ENCODE measurements around the gene MYLK2. TPM values are rescaled to one million over a fixed set of nuclear protein-coding genes. Genes with fewer than 3 reads are reported as not detected.

MYLK2 gene
- total and polyA plus RNA-seq, 2 donors (not counting 1 experiment from before 2014, with no cell fraction given) = under 0.01 TPM; not detected in 1

DNA sequence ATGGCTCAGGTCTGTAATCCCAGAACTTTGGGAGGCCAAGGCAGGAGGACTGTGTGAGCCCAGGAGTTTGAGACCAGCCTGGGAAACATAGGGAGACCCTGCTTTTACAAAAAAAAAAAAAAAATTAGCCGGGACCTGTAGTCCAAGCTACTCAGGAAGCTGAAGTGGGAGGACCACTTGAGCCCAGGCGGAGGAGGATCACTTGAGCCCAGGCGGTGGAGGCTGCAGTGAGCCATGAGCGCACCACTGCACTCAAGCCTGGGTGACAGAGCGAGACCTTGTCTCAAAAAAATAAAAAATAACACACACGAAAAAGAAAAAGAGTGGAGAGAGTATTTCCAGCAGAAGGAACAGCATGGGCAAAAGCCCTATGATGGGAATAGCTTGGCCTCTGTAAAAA, 53.2 kb downstream of the MYLK2 start:
- no peak overlapping the region for H3K4me2 ChIP-seq (ENCODE audit: extremely low read depth, insufficient read depth, low read length)
- H2AFZ ChIP-seq (ENCODE audit: low read length) = no peak overlapping the region
- no peak overlapping the region for H3K9ac ChIP-seq (ENCODE audit: insufficient read depth, low read length)
- no peak overlapping the region for H3K4me3 ChIP-seq (replicated peaks in 1 of 4; ENCODE audit: control extremely low read depth in 1 of 4, insufficient read depth in 1 of 4, low read depth in 3 of 4, low read length in 4 of 4)
- H3K4me1 ChIP-seq (ENCODE audit: control insufficient read depth, extremely low read depth, insufficient read depth, low read length) = no peaks in the 10 kb centered on the region
- H3K9me3 ChIP-seq (ENCODE audit: control insufficient read depth, insufficient read depth, low read depth, low read length) = no peaks in the 10 kb centered on the region
- no peaks in the 10 kb centered on the region for H3K79me2 ChIP-seq (ENCODE audit: control insufficient read depth, insufficient read depth, low read length)
- TF ChIP-seq EZH2 (IDR thresholded peaks at IDR 0.05; ENCODE audit: low read length, missing control alignments) = no peak
- TF ChIP-seq, protein P1, sequence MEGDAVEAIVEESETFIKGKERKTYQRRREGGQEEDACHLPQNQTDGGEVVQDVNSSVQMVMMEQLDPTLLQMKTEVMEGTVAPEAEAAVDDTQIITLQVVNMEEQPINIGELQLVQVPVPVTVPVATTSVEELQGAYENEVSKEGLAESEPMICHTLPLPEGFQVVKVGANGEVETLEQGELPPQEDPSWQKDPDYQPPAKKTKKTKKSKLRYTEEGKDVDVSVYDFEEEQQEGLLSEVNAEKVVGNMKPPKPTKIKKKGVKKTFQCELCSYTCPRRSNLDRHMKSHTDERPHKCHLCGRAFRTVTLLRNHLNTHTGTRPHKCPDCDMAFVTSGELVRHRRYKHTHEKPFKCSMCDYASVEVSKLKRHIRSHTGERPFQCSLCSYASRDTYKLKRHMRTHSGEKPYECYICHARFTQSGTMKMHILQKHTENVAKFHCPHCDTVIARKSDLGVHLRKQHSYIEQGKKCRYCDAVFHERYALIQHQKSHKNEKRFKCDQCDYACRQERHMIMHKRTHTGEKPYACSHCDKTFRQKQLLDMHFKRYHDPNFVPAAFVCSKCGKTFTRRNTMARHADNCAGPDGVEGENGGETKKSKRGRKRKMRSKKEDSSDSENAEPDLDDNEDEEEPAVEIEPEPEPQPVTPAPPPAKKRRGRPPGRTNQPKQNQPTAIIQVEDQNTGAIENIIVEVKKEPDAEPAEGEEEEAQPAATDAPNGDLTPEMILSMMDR (conservative IDR thresholded peaks at IDR 0.05 in 1 of 2, IDR thresholded peaks at IDR 0.05 in 1 of 2; ENCODE audit: low read depth in 1 of 2, low read length in 2 of 2) = no peak
- no peaks in the 10 kb centered on the region for H4K20me1 ChIP-seq (ENCODE audit: control insufficient read depth, extremely low read depth, insufficient read depth, low read length)
- H3K27me3 ChIP-seq (ENCODE audit: control insufficient read depth, insufficient read depth, low read length) = peaks cover 40% of the 10 kb centered on the region
- DNase-seq (ENCODE audit: low read depth in 2 of 2) = no peak
- H3K27ac ChIP-seq (ENCODE audit: insufficient read depth, low read length) = no peak overlapping the region
- H3K36me3 ChIP-seq (ENCODE audit: control insufficient read depth, insufficient read depth, low read length) = no peaks in the 10 kb centered on the region

DNA sequence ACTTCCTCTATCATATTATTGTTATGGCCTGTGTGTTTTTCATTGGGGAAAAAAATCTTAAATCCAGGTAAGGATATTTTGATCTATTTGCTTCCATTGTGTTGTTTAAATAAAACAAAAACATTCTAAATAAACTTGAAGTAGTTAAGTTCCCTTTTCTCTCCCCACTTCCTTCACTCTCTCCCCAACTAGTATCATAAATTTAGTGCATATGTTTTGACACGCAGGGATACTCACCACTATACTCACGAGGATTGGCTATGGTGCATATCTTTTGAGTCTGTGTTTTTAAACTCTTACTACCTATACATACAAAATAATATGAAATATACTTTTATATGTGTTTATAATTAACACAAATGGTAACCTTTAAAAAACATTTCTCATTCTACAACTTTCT, 56.5 kb downstream of the MYLK2 start:
- H3K79me2 ChIP-seq (ENCODE audit: control insufficient read depth, insufficient read depth, low read length) = no peaks in the 10 kb centered on the region
- no peak for TF ChIP-seq EZH2 (IDR thresholded peaks at IDR 0.05; ENCODE audit: low read length, missing control alignments)
- TF ChIP-seq, protein P1 (conservative IDR thresholded peaks at IDR 0.05 in 1 of 2, IDR thresholded peaks at IDR 0.05 in 1 of 2; ENCODE audit: low read depth in 1 of 2, low read length in 2 of 2) = no peak
- H3K9ac ChIP-seq (ENCODE audit: insufficient read depth, low read length) = no peak overlapping the region
- H3K27ac ChIP-seq (ENCODE audit: insufficient read depth, low read length) = no peak overlapping the region
- H2AFZ ChIP-seq (ENCODE audit: low read length) = no peak overlapping the region
- H3K9me3 ChIP-seq (ENCODE audit: control insufficient read depth, insufficient read depth, low read depth, low read length) = no peaks in the 10 kb centered on the region
- H3K27me3 ChIP-seq (ENCODE audit: control insufficient read depth, insufficient read depth, low read length) = peaks cover 23% of the 10 kb centered on the region
- no peak overlapping the region for H3K4me3 ChIP-seq (replicated peaks in 1 of 4; ENCODE audit: control extremely low read depth in 1 of 4, insufficient read depth in 1 of 4, low read depth in 3 of 4, low read length in 4 of 4)
- DNase-seq (ENCODE audit: low read depth in 2 of 2) = no peak
- no peaks in the 10 kb centered on the region for H3K36me3 ChIP-seq (ENCODE audit: control insufficient read depth, insufficient read depth, low read length)
- no peaks in the 10 kb centered on the region for H3K4me1 ChIP-seq (ENCODE audit: control insufficient read depth, extremely low read depth, insufficient read depth, low read length)
- H3K4me2 ChIP-seq (ENCODE audit: extremely low read depth, insufficient read depth, low read length) = no peak overlapping the region
- no peaks in the 10 kb centered on the region for H4K20me1 ChIP-seq (ENCODE audit: control insufficient read depth, extremely low read depth, insufficient read depth, low read length)

DNA sequence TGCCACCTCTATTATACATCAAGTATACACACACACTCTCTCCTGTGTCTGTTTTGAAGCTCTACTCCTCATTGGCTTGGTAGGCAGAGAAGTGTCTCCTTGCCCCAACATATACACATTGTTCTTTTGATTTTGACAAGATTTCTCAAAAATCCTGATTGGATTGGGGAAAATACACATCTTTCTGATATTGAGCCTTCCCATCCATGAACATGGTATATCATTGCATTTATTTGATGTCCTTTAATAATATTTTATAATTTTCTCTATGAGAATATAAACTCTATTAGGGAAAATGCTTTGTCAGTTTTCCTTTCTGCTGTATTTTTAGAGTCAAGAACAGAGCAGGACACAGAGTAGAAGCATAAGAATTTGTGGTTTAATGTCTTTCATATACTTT, 58.5 kb downstream of the MYLK2 start:
- no peak for TF ChIP-seq EZH2 (IDR thresholded peaks at IDR 0.05; ENCODE audit: low read length, missing control alignments)
- TF ChIP-seq, protein P1 (conservative IDR thresholded peaks at IDR 0.05 in 1 of 2, IDR thresholded peaks at IDR 0.05 in 1 of 2; ENCODE audit: low read depth in 1 of 2, low read length in 2 of 2) = no peak
- H3K79me2 ChIP-seq (ENCODE audit: control insufficient read depth, insufficient read depth, low read length) = no peaks in the 10 kb centered on the region
- H2AFZ ChIP-seq (ENCODE audit: low read length) = no peak overlapping the region
- no peak overlapping the region for H3K27ac ChIP-seq (ENCODE audit: insufficient read depth, low read length)
- H3K9ac ChIP-seq (ENCODE audit: insufficient read depth, low read length) = no peak overlapping the region
- H3K36me3 ChIP-seq (ENCODE audit: control insufficient read depth, insufficient read depth, low read length) = no peaks in the 10 kb centered on the region
- H3K4me3 ChIP-seq (replicated peaks in 1 of 4; ENCODE audit: control extremely low read depth in 1 of 4, insufficient read depth in 1 of 4, low read depth in 3 of 4, low read length in 4 of 4) = no peak overlapping the region
- H3K4me2 ChIP-seq (ENCODE audit: extremely low read depth, insufficient read depth, low read length) = no peak overlapping the region
- no peaks in the 10 kb centered on the region for H4K20me1 ChIP-seq (ENCODE audit: control insufficient read depth, extremely low read depth, insufficient read depth, low read length)
- peaks cover 6% of the 10 kb centered on the region for H3K27me3 ChIP-seq (ENCODE audit: control insufficient read depth, insufficient read depth, low read length)
- no peaks in the 10 kb centered on the region for H3K4me1 ChIP-seq (ENCODE audit: control insufficient read depth, extremely low read depth, insufficient read depth, low read length)
- DNase-seq (ENCODE audit: low read depth in 2 of 2) = no peak
- H3K9me3 ChIP-seq (ENCODE audit: control insufficient read depth, insufficient read depth, low read depth, low read length) = no peaks in the 10 kb centered on the region
